LNCAP (cell line): ENCODE data around the gene EZH2.

Experiments
- TF ChIP-seq, protein P1 (sequence below): fragments of 450-650 bp; IDR thresholded peaks from 2 replicates; pipeline ENCODE4 v1.5.1; 2017; ENCODE audit warnings: mild to moderate bottlenecking

Gene EZH2

GRCh38 chr7:148796841-148797240 lies 87.2 kb downstream of the EZH2 start:
- TF ChIP-seq, protein P1, sequence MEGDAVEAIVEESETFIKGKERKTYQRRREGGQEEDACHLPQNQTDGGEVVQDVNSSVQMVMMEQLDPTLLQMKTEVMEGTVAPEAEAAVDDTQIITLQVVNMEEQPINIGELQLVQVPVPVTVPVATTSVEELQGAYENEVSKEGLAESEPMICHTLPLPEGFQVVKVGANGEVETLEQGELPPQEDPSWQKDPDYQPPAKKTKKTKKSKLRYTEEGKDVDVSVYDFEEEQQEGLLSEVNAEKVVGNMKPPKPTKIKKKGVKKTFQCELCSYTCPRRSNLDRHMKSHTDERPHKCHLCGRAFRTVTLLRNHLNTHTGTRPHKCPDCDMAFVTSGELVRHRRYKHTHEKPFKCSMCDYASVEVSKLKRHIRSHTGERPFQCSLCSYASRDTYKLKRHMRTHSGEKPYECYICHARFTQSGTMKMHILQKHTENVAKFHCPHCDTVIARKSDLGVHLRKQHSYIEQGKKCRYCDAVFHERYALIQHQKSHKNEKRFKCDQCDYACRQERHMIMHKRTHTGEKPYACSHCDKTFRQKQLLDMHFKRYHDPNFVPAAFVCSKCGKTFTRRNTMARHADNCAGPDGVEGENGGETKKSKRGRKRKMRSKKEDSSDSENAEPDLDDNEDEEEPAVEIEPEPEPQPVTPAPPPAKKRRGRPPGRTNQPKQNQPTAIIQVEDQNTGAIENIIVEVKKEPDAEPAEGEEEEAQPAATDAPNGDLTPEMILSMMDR: no peak

DNA sequence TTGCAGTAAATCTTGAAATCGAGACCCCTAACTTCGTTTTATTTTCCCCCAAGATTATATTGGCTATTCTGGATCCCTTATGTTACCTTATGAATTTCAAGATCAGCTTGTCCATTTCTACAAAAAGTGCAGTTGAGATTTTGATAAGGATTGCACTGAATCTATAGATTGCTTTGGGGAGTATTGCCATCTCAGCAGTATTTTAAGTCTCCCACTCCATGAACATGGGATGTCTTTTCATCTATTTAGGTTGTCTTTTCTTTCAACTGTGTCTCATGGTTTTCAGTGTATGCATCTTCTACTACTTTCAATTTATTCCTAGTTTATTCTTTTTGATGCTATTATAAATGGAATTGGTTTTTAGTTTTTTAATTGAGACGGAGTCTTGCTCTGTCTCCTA lies 89.6 kb downstream of the EZH2 start:
- TF ChIP-seq, protein P1: no peak

GRCh38 chr7:148793590-148793989 lies 90.5 kb downstream of the EZH2 start:
- TF ChIP-seq, protein P1: no peak

DNA sequence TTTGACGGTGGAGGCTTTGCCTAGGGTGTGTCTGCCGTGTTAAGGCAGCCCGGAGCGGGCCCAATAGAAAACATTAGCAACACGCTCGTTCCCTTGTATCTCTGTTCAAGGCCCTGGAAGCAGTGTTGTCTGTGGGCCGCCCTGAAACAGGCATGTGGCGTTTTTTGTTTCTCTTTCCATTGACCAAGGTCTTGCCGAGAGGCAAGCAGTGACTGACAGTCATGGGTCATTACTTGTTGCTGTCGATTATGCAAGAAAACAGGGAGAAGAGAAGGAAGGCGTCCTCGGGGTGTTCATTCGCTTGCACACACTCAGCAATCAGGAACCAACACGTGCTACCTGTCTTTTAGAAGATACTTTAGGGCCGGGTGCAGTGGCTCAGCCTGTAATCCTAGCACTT lies 92.5 kb downstream of the EZH2 start:
- TF ChIP-seq, protein P1: no peak

DNA sequence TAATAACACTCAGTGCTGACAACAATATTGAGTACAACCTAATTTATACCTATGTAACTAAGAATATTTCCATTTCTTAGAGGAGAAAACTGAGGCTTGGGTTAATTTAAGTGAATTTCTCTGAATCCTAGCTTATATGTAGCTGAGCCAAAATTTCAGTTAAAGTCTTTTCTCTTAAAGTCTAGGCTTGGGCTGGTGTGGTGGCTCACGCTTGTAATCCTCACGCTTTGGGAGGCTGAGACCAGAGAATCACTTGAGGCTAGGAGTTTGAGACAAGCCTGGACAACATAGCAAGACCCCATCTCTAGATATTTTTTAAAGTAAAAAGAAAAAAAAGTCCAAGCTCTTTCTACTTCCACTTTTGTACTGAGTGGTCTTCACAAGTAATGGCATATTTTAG lies 93.2 kb downstream of the EZH2 start:
- TF ChIP-seq, protein P1: no peak

GRCh38 chr7:148790131-148790726 lies 93.9 kb downstream of the EZH2 start:
- TF ChIP-seq, protein P1: no peak

GRCh38 chr7:148789220-148789619 lies 94.9 kb downstream of the EZH2 start:
- TF ChIP-seq, protein P1: no peak
